ENCODE results near the gene CAPN5.

- TF ChIP-seq CTCF (conservative IDR thresholded peaks at IDR 0.05 in 1 of 2, IDR thresholded peaks at IDR 0.05 in 1 of 2; ENCODE audit: extremely low read depth in 1 of 2, insufficient read depth in 1 of 2, low read depth in 1 of 2, low read length in 2 of 2), result no peak
- no peak for TF ChIP-seq EZH2 (IDR thresholded peaks at IDR 0.05; ENCODE audit: borderline replicate concordance, low read length)
Measured at GRCh38 chr11:77083566-77084245, 16.9 kb downstream of the CAPN5 start.

Measured in mammary epithelial cell (primary cell).